C4-2B (cell line): ENCODE measurements around the gene ZMYM1.

ENCODE experiments used
- H3K27ac ChIP-seq: fragments of 450-650 bp; 2 replicates; pipeline ENCODE4 v1.5.1; 2017
- CTCF ChIP-seq: fragments of 450-650 bp; conservative IDR thresholded peaks from 2 replicates; pipeline ENCODE4 v1.5.1; 2017; ENCODE audit warnings: mild to moderate bottlenecking
- ZFX ChIP-seq: fragments of 450-650 bp; IDR thresholded peaks from 2 replicates; pipeline ENCODE4 v1.6.1; 2017

Gene ZMYM1

GRCh38 chr1:35079003-35079930 is at the start of gene ZMYM1:
Gene ZMYM1 (plus strand): TSS chr1:35079385. CDS start chr1:35093988, 14,603 bp downstream.
- peak; percentile 80 for TF ChIP-seq ZFX
- TF ChIP-seq CTCF = no peak
- peak within 1 kb of the TSS; percentile 85 for H3K27ac ChIP-seq

- no peak overlapping the region for H3K27ac ChIP-seq
Observed at GRCh38 chr1:35029761-35030160, 49.4 kb upstream of the ZMYM1 start.

GRCh38 chr1:35030338-35030737 is 48.8 kb upstream of the ZMYM1 start:
- no peak overlapping the region for H3K27ac ChIP-seq
- TF ChIP-seq CTCF (no peak), ZFX (no peak)

More at GRCh38 chr1:35029761-35030160, 49.4 kb upstream of the ZMYM1 start:
- TF ChIP-seq ZFX (no peak), CTCF (no peak)

- peak overlapping the region; percentile 83 for H3K27ac ChIP-seq
Observed at GRCh38 chr1:35030756-35031446, 48.3 kb upstream of the ZMYM1 start.

GRCh38 chr1:35032384-35032739 is 46.8 kb upstream of the ZMYM1 start:
- TF ChIP-seq ZFX = no peak
- TF ChIP-seq CTCF = no peak
- H3K27ac ChIP-seq = peak overlapping the region; percentile 83

More at GRCh38 chr1:35030756-35031446, 48.3 kb upstream of the ZMYM1 start:
- TF ChIP-seq ZFX = no peak
- no peak for TF ChIP-seq CTCF

- no peak overlapping the region for H3K27ac ChIP-seq
- TF ChIP-seq CTCF (no peak), ZFX (no peak)
Observed at GRCh38 chr1:35033346-35033745, 45.8 kb upstream of the ZMYM1 start.

- TF ChIP-seq CTCF (no peak), ZFX (no peak)
Observed at GRCh38 chr1:35036621-35037020, 42.6 kb upstream of the ZMYM1 start.

More at GRCh38 chr1:35036621-35037020, 42.6 kb upstream of the ZMYM1 start:
- no peak overlapping the region for H3K27ac ChIP-seq
